GM21447 (cell line): ENCODE measurements around the gene ESRRA.
A peak's percentile ranks its signal among the peaks of the same experiment; 100 is the strongest.
"Not testable (repeated sequence)": the region's sequence is repeated elsewhere in the genome, so short reads cannot be mapped to it uniquely, and the experiment has no call there.

Source experiments
- ATAC-seq: cut with Tn5 transposase; IDR thresholded peaks from one replicate; pipeline ENCODE4 v1.9.1; 2021; ENCODE audit not compliant: unreplicated experiment

ESRRA gene

GRCh38 chr11:64312947-64313346 is 7.6 kb downstream of the ESRRA start:
- ATAC-seq: no peak

- ATAC-seq: no peak
Observed at GRCh38 chr11:64313491-64314145, 8.3 kb downstream of the ESRRA start.

GRCh38 chr11:64314146-64314804 is 9.0 kb downstream of the ESRRA start:
- no peak for ATAC-seq

GRCh38 chr11:64314805-64315561 is 9.7 kb downstream of the ESRRA start:
- no peak for ATAC-seq

GRCh38 chr11:64315667-64316526 is 10.6 kb downstream of the ESRRA start:
- ATAC-seq: not testable (repeated sequence)

GRCh38 chr11:64316672-64317324 is 11.5 kb downstream of the ESRRA start:
- ATAC-seq: peak; percentile 5

- peak; percentile 72 for ATAC-seq
Observed at GRCh38 chr11:64317325-64317960, 12.1 kb downstream of the ESRRA start, which contains the start of gene TRMT112. TSS of gene TRMT112 (minus strand) at chr11:64317559. CDS start at chr11:64317526, 33 bp downstream.

GRCh38 chr11:64317961-64318765 is 12.8 kb downstream of the ESRRA start, which contains the start of gene PRDX5:
TSS of gene PRDX5 (plus strand) at chr11:64318121. CDS start at chr11:64318216, 95 bp downstream.
- ATAC-seq: peak; percentile 46

- ATAC-seq: no peak
Observed at GRCh38 chr11:64318766-64319761, 13.7 kb downstream of the ESRRA start.

- ATAC-seq: no peak
Observed at GRCh38 chr11:64320556-64320955, 15.2 kb downstream of the ESRRA start.

GRCh38 chr11:64321026-64321425 is 15.7 kb downstream of the ESRRA start:
- no peak for ATAC-seq

- ATAC-seq: no peak
Observed at GRCh38 chr11:64321533-64321932, 16.2 kb downstream of the ESRRA start.

GRCh38 chr11:64322925-64323260 is 17.6 kb downstream of the ESRRA start:
- no peak for ATAC-seq

- ATAC-seq: no peak
Observed at GRCh38 chr11:64323373-64323772, 18.0 kb downstream of the ESRRA start.

GRCh38 chr11:64323984-64324383 is 18.7 kb downstream of the ESRRA start:
- not testable (repeated sequence) for ATAC-seq

GRCh38 chr11:64324692-64325469 is 19.6 kb downstream of the ESRRA start:
- no peak for ATAC-seq

GRCh38 chr11:64327375-64327774 is 22.1 kb downstream of the ESRRA start:
- ATAC-seq: no peak
